ENCODE measurements around the gene PPP2R3B. TPM values are rescaled to one million over a fixed set of nuclear protein-coding genes. Genes with fewer than 3 reads are reported as not detected.
A peak's percentile ranks its signal among the peaks of the same experiment; 100 is the strongest.

PPP2R3B gene
- total RNA-seq, 1 donor from 2014 or later = 30.3 TPM

DNA sequence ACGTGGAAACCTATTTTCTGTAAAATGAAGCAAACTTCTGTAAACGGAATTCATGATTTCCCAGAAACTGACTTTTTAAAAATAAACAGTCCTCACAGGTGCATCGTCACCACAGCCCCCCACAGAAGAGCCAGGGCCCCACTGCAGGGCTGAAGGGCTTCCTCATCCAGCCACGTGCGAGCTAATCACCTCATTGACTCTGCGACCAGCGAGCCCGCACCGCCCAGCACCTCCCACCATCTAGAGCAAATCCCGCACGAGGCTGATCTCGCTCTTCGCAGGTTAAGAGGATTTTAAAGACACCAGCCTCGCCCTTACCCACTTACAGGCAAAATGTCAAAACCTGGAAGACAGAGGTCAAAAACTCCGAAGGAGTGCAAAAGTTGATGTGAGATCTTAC, 14.8 kb downstream of the PPP2R3B start:
- no peak overlapping the region for H2AFZ ChIP-seq (replicated peaks)
- H3K36me3 ChIP-seq = no peaks in the 10 kb centered on the region
- no peak overlapping the region for H3K9ac ChIP-seq
- H3K4me3 ChIP-seq = no peak overlapping the region
- peaks cover 32% of the 10 kb centered on the region for H3F3A ChIP-seq (ENCODE audit: low read depth)
- peak overlapping the region; percentile 78 for H3K4me3 Mint-ChIP-seq
- H3K4me1 Mint-ChIP-seq = peaks cover 44% of the 10 kb centered on the region
- peaks cover 71% of the 10 kb centered on the region for H3K79me2 ChIP-seq (ENCODE audit: low read depth)
- peaks cover 34% of the 10 kb centered on the region for H3K4me1 ChIP-seq
- peaks cover 29% of the 10 kb centered on the region for H3K27me3 Mint-ChIP-seq (ENCODE audit: insufficient read depth, low read depth)
- TF ChIP-seq, protein P1, sequence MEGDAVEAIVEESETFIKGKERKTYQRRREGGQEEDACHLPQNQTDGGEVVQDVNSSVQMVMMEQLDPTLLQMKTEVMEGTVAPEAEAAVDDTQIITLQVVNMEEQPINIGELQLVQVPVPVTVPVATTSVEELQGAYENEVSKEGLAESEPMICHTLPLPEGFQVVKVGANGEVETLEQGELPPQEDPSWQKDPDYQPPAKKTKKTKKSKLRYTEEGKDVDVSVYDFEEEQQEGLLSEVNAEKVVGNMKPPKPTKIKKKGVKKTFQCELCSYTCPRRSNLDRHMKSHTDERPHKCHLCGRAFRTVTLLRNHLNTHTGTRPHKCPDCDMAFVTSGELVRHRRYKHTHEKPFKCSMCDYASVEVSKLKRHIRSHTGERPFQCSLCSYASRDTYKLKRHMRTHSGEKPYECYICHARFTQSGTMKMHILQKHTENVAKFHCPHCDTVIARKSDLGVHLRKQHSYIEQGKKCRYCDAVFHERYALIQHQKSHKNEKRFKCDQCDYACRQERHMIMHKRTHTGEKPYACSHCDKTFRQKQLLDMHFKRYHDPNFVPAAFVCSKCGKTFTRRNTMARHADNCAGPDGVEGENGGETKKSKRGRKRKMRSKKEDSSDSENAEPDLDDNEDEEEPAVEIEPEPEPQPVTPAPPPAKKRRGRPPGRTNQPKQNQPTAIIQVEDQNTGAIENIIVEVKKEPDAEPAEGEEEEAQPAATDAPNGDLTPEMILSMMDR (IDR thresholded peaks at IDR 0.05) = no peak
- no peak for TF ChIP-seq EZH2 (IDR thresholded peaks at IDR 0.05)
- no peak for TF ChIP-seq EZH2phosphoT487 (IDR thresholded peaks at IDR 0.05)
- H3K9me3 Mint-ChIP-seq = peaks cover 2% of the 10 kb centered on the region
- H3K27me3 ChIP-seq = peaks cover 49% of the 10 kb centered on the region
- H3K27ac Mint-ChIP-seq = no peak overlapping the region
- peaks cover 12% of the 10 kb centered on the region for H3K36me3 Mint-ChIP-seq
- peaks cover 86% of the 10 kb centered on the region for H4K20me1 ChIP-seq (ENCODE audit: low read depth)
- DNase-seq (ENCODE audit: low spot score) = peak; percentile 54
- peak overlapping the region; percentile 91 for H3K4me2 ChIP-seq
- H3K27ac ChIP-seq = no peak overlapping the region
- no peaks in the 10 kb centered on the region for H3K9me3 ChIP-seq (ENCODE audit: low read depth)

DNA sequence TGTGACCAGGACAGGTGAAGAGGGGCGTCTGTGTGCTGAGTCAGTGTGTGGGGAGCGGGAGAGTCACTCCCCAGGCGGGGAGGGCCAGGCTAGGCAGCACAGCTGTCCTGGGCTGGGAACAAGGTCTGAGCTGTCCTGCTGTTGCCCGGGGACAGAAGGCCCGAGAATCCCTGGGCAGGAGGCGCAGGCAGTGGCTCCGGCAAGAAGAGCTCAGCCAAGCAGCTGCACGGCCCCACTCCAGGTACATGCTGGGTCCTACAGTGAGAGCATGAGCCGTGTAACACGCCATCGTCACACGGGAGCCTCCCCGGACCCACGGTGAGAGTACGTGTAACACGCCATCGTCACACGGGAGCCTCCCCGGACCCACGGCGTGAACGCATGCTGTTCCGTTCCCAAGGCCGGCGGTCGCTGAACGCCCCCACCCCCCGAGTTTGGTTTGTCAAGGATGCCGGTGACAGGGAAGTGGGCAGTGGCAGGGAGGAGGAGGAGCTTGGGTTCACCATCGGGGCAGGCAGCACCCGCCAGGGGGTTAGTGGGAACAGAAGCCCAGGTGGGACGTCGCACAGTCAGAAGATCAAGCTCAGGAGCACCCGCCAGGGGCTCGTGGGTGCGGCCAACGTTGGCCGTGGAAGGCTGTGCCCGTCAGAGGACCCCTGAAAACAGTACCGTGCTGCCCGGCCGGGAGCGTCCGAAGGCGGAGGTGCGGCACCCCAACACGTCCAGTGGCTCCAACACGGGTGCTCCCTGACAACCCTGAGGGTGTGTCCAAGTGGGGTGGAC, 15.6 kb downstream of the PPP2R3B start:
- Histone ChIP-seq H3F3A (ENCODE audit: low read depth) (peaks cover 32% of the 10 kb centered on the region), H3K9ac (no peak overlapping the region), H3K9me3 (ENCODE audit: low read depth) (no peaks in the 10 kb centered on the region), H3K4me1 (peaks cover 34% of the 10 kb centered on the region), H3K36me3 (no peaks in the 10 kb centered on the region), H2AFZ (replicated peaks) (no peak overlapping the region), H3K4me3 (no peak overlapping the region), H4K20me1 (ENCODE audit: low read depth) (peaks cover 86% of the 10 kb centered on the region), H3K27ac (no peak overlapping the region), H3K4me2 (peak overlapping the region; percentile 91), H3K79me2 (ENCODE audit: low read depth) (peaks cover 74% of the 10 kb centered on the region), H3K27me3 (peaks cover 49% of the 10 kb centered on the region)
- Mint-ChIP-seq H3K4me1 (peaks cover 44% of the 10 kb centered on the region), H3K4me3 (no peak overlapping the region), H3K27ac (peak overlapping the region; percentile 50), H3K9me3 (peaks cover 4% of the 10 kb centered on the region), H3K27me3 (ENCODE audit: insufficient read depth, low read depth) (peaks cover 29% of the 10 kb centered on the region), H3K36me3 (peaks cover 13% of the 10 kb centered on the region)
- TF ChIP-seq EZH2phosphoT487 (IDR thresholded peaks at IDR 0.05) (no peak), EZH2 (IDR thresholded peaks at IDR 0.05) (no peak)
- TF ChIP-seq, protein P1 (IDR thresholded peaks at IDR 0.05) = no peak
- DNase-seq (ENCODE audit: low spot score) = no peak

DNA sequence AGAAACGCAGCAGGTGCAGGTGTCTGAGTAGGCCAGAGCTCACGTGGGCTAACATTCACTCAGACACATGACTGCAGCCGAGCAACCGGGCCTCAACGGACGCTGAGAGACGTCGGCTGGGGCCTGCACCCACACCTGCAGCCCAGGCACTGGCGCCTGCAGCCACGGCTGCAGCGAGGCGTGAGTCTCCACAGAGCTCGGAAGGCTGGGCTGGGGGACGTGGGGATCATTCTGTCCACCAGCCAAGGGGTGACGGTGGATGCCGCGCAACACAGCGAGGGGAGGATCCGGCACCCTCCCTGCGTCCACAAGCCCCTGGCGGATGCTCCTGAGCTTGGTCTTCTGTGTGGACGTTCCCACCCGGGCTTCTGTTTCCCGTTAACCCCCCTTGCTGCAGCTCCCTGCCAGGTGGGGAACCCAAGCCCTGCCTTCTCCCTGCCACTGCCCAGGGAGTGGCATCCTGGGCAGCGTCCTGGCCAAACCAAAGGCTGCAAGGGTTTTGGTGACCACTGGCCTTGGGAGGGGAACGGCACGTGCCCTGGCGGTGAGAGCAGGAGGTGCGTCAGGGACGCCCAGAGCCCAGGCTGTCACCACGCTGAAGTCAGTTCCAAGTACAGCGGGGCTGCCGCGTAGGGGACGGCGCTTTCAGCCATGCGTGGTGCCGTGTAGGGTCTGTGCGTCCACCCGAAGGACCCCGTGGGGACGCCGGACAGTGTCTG, 16.3 kb downstream of the PPP2R3B start:
- Histone ChIP-seq H3K4me1 (peaks cover 34% of the 10 kb centered on the region), H3K27me3 (peaks cover 43% of the 10 kb centered on the region), H3K9ac (no peak overlapping the region)

More for the DNA sequence above, 16.3 kb downstream of the PPP2R3B start:
- TF ChIP-seq EZH2phosphoT487 (IDR thresholded peaks at IDR 0.05) = no peak
- TF ChIP-seq, protein P1 (IDR thresholded peaks at IDR 0.05) = no peak
- no peak for TF ChIP-seq EZH2 (IDR thresholded peaks at IDR 0.05)
- Histone ChIP-seq H3K4me3 (no peak overlapping the region), H3K4me2 (no peak overlapping the region), H3F3A (ENCODE audit: low read depth) (peaks cover 28% of the 10 kb centered on the region), H4K20me1 (ENCODE audit: low read depth) (peaks cover 79% of the 10 kb centered on the region), H2AFZ (replicated peaks) (no peak overlapping the region), H3K27ac (no peak overlapping the region), H3K79me2 (ENCODE audit: low read depth) (peaks cover 74% of the 10 kb centered on the region), H3K9me3 (ENCODE audit: low read depth) (no peaks in the 10 kb centered on the region), H3K36me3 (no peaks in the 10 kb centered on the region)
- Mint-ChIP-seq H3K36me3 (peaks cover 13% of the 10 kb centered on the region), H3K9me3 (peaks cover 4% of the 10 kb centered on the region), H3K4me3 (no peak overlapping the region), H3K27me3 (ENCODE audit: insufficient read depth, low read depth) (peaks cover 25% of the 10 kb centered on the region), H3K4me1 (peaks cover 44% of the 10 kb centered on the region), H3K27ac (peak overlapping the region; percentile 50)
- DNase-seq (ENCODE audit: low spot score) = no peak
